ENCODE results near the gene ADO. TPM values are rescaled to one million over a fixed set of nuclear protein-coding genes. Genes with fewer than 3 reads are reported as not detected.
A peak's percentile ranks its signal among the peaks of the same experiment; 100 is the strongest.

ADO gene
- total and polyA plus RNA-seq, 2 of the 13 experiments (the other 11 are each of a cell fraction or from before 2014, with no cell fraction given), result 8.9 to 15.9 TPM

GRCh38 chr10:62804356-62805230 is at the start of gene ADO (continued):
- TF ChIP-seq SP4 (CRISPR knock-in tag; IDR thresholded peaks at IDR 0.05), result peak; percentile 37; the same call in 1 of the 2 replicates
- no peak for TF ChIP-seq ZNF615 (CRISPR knock-in tag; IDR thresholded peaks at IDR 0.05; ENCODE audit: borderline replicate concordance)
- peak; percentile 98 for TF ChIP-seq ATF1 (CRISPR knock-in tag; IDR thresholded peaks at IDR 0.05)
- TF ChIP-seq HDAC2 (CRISPR knock-in tag; IDR thresholded peaks at IDR 0.05), result peak; percentile 18; the same call in 1 of the 2 replicates
- peak; percentile 96 for TF ChIP-seq ZFY (CRISPR knock-in tag; IDR thresholded peaks at IDR 0.05)
- no peak for TF ChIP-seq ETS1 (CRISPR knock-in tag; IDR thresholded peaks at IDR 0.05)
- TF ChIP-seq NFKB2 (CRISPR knock-in tag; IDR thresholded peaks at IDR 0.05; ENCODE audit: borderline replicate concordance), result no peak
- TF ChIP-seq THAP9 (CRISPR knock-in tag; IDR thresholded peaks at IDR 0.05; ENCODE audit: borderline replicate concordance), result peak; percentile 49; the same call in 1 of the 2 replicates
- TF ChIP-seq PLSCR1 (CRISPR knock-in tag; IDR thresholded peaks at IDR 0.05; ENCODE audit: borderline replicate concordance), result 0 out of 2 replicates have a peak, but pooled peaks have one; percentile 45
- TF ChIP-seq CREM (IDR thresholded peaks at IDR 0.05), result peak; percentile 99
- peak; percentile 53; the same call in 1 of the 2 replicates for TF ChIP-seq CREM (CRISPR knock-in tag; IDR thresholded peaks at IDR 0.05)
- peak; percentile 18; the same call in 1 of the 2 replicates for TF ChIP-seq NR2F6 (IDR thresholded peaks at IDR 0.05)
- peak; percentile 32 for TF ChIP-seq NR2F6 (CRISPR knock-in tag; IDR thresholded peaks at IDR 0.05)
- TF ChIP-seq EP300 (IDR thresholded peaks at IDR 0.05; ENCODE audit: low read depth in 2 of 2, low read length in 2 of 2), result 0 out of 4 replicates have a peak, but pooled peaks of 1 of the 2 experiments have one; percentile 34
- 0 out of 2 replicates have a peak, but pooled peaks have one; percentile 18 for TF ChIP-seq EP300 (CRISPR knock-in tag; IDR thresholded peaks at IDR 0.05; ENCODE audit: borderline replicate concordance)
- peak; percentile 60 for TF ChIP-seq SPEN (CRISPR knock-in tag; IDR thresholded peaks at IDR 0.05; ENCODE audit: low read depth)
- TF ChIP-seq THAP7 (CRISPR knock-in tag; IDR thresholded peaks at IDR 0.05), result peak; percentile 74; the same call in 1 of the 2 replicates
- TF ChIP-seq ELF1 (CRISPR knock-in tag; IDR thresholded peaks at IDR 0.05), result peak; percentile 58
- TF ChIP-seq POLR2AphosphoS5 (IDR thresholded peaks at IDR 0.05; ENCODE audit: low read depth, low read length), result peak; percentile 40
- no peak for TF ChIP-seq MYNN (CRISPR knock-in tag; IDR thresholded peaks at IDR 0.05; ENCODE audit: low read depth)
- TF ChIP-seq SUZ12 (IDR thresholded peaks at IDR 0.05; ENCODE audit: low read depth, low read length), result peak; percentile 57
